ENCODE measurements around the gene KCNQ1.

DNA sequence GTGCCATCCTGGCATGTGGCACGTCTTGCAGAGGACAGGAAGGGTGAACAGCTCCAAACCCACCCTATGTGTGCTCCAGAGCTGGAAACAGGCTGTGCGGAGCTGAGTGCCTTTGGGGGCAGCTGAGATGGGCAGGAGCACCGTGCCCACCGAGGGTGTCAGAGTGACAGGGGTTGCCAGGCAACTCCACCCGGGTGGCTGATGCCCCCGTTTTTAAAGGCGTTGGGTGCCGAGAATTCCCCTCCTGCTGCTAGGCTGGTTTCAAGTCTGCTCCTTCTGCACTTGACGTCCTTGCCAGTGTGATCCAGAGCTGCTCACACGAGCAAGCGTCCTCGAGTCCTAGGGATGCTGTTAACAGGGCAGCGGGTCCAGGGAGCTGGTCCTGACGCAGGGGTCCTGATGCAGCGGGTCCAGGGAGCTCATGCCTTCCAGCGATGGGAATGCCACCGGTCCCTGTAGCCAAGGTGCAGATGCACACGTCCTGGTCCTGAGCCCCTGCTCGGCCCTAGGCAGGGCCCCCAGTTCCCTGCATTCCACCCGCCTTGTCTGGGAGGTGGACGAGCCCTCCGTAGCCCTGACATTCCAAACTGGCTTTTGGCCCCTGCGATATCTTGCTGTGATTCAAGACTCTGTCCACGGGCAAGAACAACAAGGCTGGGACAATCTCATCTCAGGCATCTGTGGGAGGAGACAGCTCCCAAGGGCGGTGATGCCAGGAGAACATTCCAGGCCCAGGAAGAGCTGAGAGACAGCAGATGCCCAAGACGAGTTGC lies 4.9 kb downstream of the KCNQ1 start:
- no peak for TF ChIP-seq CTCF (IDR thresholded peaks at IDR 0.05; ENCODE audit: borderline replicate concordance, extremely low read depth, low read length, poor library complexity, severe bottlenecking)
- TF ChIP-seq EZH2 (IDR thresholded peaks at IDR 0.05; ENCODE audit: borderline replicate concordance, low read depth, low read length, severe bottlenecking), result no peak
